Measurements from ENCODE around the gene TXK. TPM values are rescaled to one million over a fixed set of nuclear protein-coding genes. Genes with fewer than 3 reads are reported as not detected.

Gene TXK
- total and polyA plus RNA-seq, 2 donors from 2014 or later, result 0.26 to 7.9 TPM

- Histone ChIP-seq H3K27ac (ENCODE audit: low read depth in 2 of 2, low read length in 2 of 2) (no peak overlapping the region), H3K9me3 (ENCODE audit: control insufficient read depth in 2 of 3, insufficient read depth in 1 of 3, low read length in 3 of 3) (no peaks in the 10 kb centered on the region), H3K9ac (ENCODE audit: low read length in 3 of 3) (no peak overlapping the region), H3K36me3 (ENCODE audit: control insufficient read depth in 2 of 3, insufficient read depth in 3 of 3, low read length in 3 of 3) (no peaks in the 10 kb centered on the region), H3K27me3 (ENCODE audit: control insufficient read depth, insufficient read depth, low read length) (no peaks in the 10 kb centered on the region), H3K4me1 (ENCODE audit: control insufficient read depth in 2 of 3, insufficient read depth in 2 of 3, low read depth in 1 of 3, low read length in 3 of 3) (peaks cover 0 to 3% (median 0%) of the 10 kb centered on the region in 3 donors), H3K4me3 (ENCODE audit: low read length in 3 of 3) (no peak overlapping the region)
- FAIRE-seq, result no peak
- DNase-seq, result no peak
- TF ChIP-seq CTCF (IDR thresholded peaks at IDR 0.05; ENCODE audit: borderline replicate concordance, extremely low read depth, insufficient read depth), result no peak
- intact Hi-C loops (cut with DNase I), result no loop called here
These were observed 51.1 kb downstream of the TXK start for GRCh38 chr4:48082956-48083355.

- Histone ChIP-seq H3K4me1 (ENCODE audit: control insufficient read depth in 2 of 3, insufficient read depth in 2 of 3, low read depth in 1 of 3, low read length in 3 of 3) (peaks cover 0 to 3% (median 0%) of the 10 kb centered on the region in 3 donors), H3K36me3 (ENCODE audit: control insufficient read depth in 2 of 3, insufficient read depth in 3 of 3, low read length in 3 of 3) (no peaks in the 10 kb centered on the region), H3K4me3 (ENCODE audit: low read length in 3 of 3) (no peak overlapping the region), H3K9ac (ENCODE audit: low read length in 3 of 3) (no peak overlapping the region), H3K27ac (ENCODE audit: low read depth in 2 of 2, low read length in 2 of 2) (no peak overlapping the region), H3K9me3 (ENCODE audit: control insufficient read depth in 2 of 3, insufficient read depth in 1 of 3, low read length in 3 of 3) (no peaks in the 10 kb centered on the region), H3K27me3 (ENCODE audit: control insufficient read depth, insufficient read depth, low read length) (no peaks in the 10 kb centered on the region)
- DNase-seq, result no peak
- FAIRE-seq, result no peak
- intact Hi-C loops (cut with DNase I), result no loop called here
- no peak for TF ChIP-seq CTCF (IDR thresholded peaks at IDR 0.05; ENCODE audit: borderline replicate concordance, extremely low read depth, insufficient read depth)
These were observed 52.9 kb downstream of the TXK start for GRCh38 chr4:48081196-48081595.

- FAIRE-seq, result no peak
- intact Hi-C loops (cut with DNase I), result no loop called here
- TF ChIP-seq CTCF (IDR thresholded peaks at IDR 0.05; ENCODE audit: borderline replicate concordance, extremely low read depth, insufficient read depth), result no peak
These were observed 54.1 kb downstream of the TXK start for GRCh38 chr4:48079972-48080391.

More at GRCh38 chr4:48079972-48080391, 54.1 kb downstream of the TXK start:
- Histone ChIP-seq H3K9me3 (ENCODE audit: control insufficient read depth in 2 of 3, insufficient read depth in 1 of 3, low read length in 3 of 3) (no peaks in the 10 kb centered on the region), H3K4me1 (ENCODE audit: control insufficient read depth in 2 of 3, insufficient read depth in 2 of 3, low read depth in 1 of 3, low read length in 3 of 3) (peaks cover 0 to 3% (median 0%) of the 10 kb centered on the region in 3 donors), H3K27ac (ENCODE audit: low read depth in 2 of 2, low read length in 2 of 2) (no peak overlapping the region), H3K4me3 (ENCODE audit: low read length in 3 of 3) (no peak overlapping the region), H3K27me3 (ENCODE audit: control insufficient read depth, insufficient read depth, low read length) (no peaks in the 10 kb centered on the region), H3K36me3 (ENCODE audit: control insufficient read depth in 2 of 3, insufficient read depth in 3 of 3, low read length in 3 of 3) (no peaks in the 10 kb centered on the region), H3K9ac (ENCODE audit: low read length in 3 of 3) (no peak overlapping the region)
- DNase-seq, result peak in 1 of 5 donors; percentile 37

All from kidney (tissue), 14 donors.